Activated naive CD8-positive, alpha-beta T cell treated with anti-CD3 and anti-CD28 coated beads, Interleukin-2, amount 10 ng/mL, durations not matched to agents 7 days and 5 days (primary cell): ENCODE data around the gene MROH7. TPM values are rescaled to one million over a fixed set of nuclear protein-coding genes. Genes with fewer than 3 reads are reported as not detected.

Experiments used
- ATAC-seq: fragments of 150-1000 bp; cut with Tn5 transposase; one replicate; pipeline ENCODE4 v1.10.0; 2021; ENCODE audit warnings: low read depth, moderate library complexity
- POLR2A ChIA-PET: fragments of 350-600 bp; sonication (Branson Sonifier 250); formaldehyde crosslinking; loops from one replicate; lab custom pipeline; 2021; ENCODE audit warnings: antibody characterized with exemption; lab: Charles Lee
- DNase-seq: peaks from one replicate; pipeline ENCODE4 v3.0.0; 2021
- H3K27ac Mint-ChIP-seq: one replicate; pipeline ENCODE4 v1.8.0; 2022; ENCODE audit warnings: mild to moderate bottlenecking, mixed read lengths
- H3K27me3 Mint-ChIP-seq: one replicate; pipeline ENCODE4 v1.8.0; 2022; ENCODE audit warnings: mild to moderate bottlenecking, moderate library complexity, mixed read lengths
- H3K36me3 Mint-ChIP-seq: one replicate; pipeline ENCODE4 v1.8.0; 2021; ENCODE audit warnings: mild to moderate bottlenecking, mixed read lengths
- H3K4me1 Mint-ChIP-seq: one replicate; pipeline ENCODE4 v1.8.0; 2021; ENCODE audit warnings: mixed read lengths
- H3K4me3 Mint-ChIP-seq: one replicate; pipeline ENCODE4 v1.8.0; 2022; ENCODE audit warnings: mild to moderate bottlenecking, moderate library complexity, mixed read lengths
- H3K9me3 Mint-ChIP-seq: one replicate; pipeline ENCODE4 v1.8.0; 2021; ENCODE audit warnings: mixed read lengths
- total RNA-seq, 2 experiments: library from RNA; stranded (reverse); gene quantifications; one replicate each; pipeline ENCODE4 v1.2.3, GENCODE V29; 2021

MROH7 gene
- total RNA-seq, 2 experiments from 2014 or later, result 0.28 TPM; not detected in 1

DNA sequence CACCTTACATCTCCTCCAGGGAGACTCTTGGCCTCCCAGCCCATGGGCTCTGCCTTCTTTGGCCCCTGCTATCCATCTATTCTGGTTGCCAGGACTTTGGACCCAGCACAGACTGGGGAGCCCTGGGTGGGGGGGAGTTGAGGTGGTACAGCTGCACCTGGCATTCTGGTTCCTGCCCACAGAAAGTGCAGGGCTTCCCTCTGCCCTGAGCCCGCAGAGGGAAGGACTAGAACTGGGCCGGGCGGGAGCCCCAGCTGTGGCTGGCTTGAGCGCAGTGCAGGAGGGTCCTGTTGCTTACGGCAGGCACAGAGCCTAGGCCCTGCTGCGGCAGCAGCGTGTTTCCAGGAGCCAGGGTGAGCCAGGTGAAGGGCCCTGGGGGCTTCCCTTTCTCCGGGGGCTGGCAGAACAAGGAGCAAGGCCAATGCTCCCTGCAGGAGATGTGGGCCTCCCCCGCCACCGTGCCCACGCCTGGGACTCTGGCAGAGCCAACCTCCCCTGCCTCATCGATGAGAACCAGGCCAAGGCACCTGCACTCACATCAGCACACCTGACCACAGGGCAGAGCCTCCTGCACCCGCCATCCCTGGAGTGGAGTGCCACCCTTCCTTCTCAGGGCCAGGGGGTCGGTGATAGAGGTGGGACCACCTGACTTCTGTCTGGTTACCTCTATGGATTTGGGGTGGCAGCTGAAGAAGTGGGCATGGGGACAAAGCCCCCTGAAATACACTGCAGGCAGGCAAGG lies 106.7 kb downstream of the MROH7 start:
- Mint-ChIP-seq H3K36me3 (peaks cover 2% of the 10 kb centered on the region), H3K27me3 (peaks cover 2% of the 10 kb centered on the region), H3K4me3 (no peak overlapping the region), H3K27ac (no peak overlapping the region), H3K4me1 (no peaks in the 10 kb centered on the region), H3K9me3 (no peaks in the 10 kb centered on the region)
- ATAC-seq (no peak), DNase-seq (no peak)
- POLR2A ChIA-PET, result no interaction called here

DNA sequence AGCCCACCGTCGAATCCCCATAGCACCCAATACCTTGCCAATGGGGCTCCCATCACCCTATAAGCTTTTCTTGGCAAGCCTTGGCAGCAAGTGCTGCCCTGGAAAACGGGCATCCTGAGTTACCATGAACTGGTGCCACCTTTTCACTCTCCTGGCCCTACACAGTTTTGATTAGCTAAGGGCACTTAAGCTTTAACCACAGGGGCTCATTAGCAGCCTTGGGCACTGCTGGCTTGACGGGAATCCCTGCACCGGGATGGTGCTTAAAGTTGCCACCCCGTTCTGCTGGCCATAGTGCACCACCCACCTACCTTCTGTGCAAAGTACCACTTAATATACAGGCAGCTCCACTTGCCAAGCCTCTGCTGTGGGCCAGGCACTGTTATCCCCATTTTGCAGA lies 109.0 kb downstream of the MROH7 start:
- Mint-ChIP-seq H3K4me1 (no peaks in the 10 kb centered on the region), H3K27me3 (peaks cover 2% of the 10 kb centered on the region), H3K9me3 (no peaks in the 10 kb centered on the region), H3K27ac (no peak overlapping the region), H3K36me3 (no peaks in the 10 kb centered on the region), H3K4me3 (no peak overlapping the region)
- DNase-seq (no peak), ATAC-seq (no peak)
- POLR2A ChIA-PET, result no interaction called here

DNA sequence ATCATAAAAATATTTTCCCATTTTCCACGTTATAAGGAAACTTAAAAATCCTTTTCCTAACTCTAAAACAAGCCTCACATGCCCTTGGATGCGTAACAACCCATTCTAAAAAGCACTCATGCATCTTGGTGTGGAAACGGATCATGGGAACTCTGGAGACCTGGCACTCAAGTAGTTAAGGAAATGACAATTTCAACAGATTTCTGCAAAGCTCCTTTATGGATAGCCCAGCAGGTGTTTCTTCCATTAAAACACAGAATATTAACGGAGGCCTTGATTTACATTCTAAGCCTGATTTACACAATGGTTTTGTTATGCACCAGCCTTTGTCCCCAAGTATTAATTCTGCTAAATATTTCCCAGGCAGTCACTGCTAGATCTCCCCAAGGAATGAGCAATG lies 109.8 kb downstream of the MROH7 start:
- no peak for ATAC-seq
- Mint-ChIP-seq H3K36me3 (no peaks in the 10 kb centered on the region), H3K27ac (no peak overlapping the region), H3K4me3 (no peak overlapping the region), H3K4me1 (no peaks in the 10 kb centered on the region), H3K27me3 (peaks cover 2% of the 10 kb centered on the region), H3K9me3 (no peaks in the 10 kb centered on the region)
- no peak for DNase-seq
- POLR2A ChIA-PET, result no interaction called here

DNA sequence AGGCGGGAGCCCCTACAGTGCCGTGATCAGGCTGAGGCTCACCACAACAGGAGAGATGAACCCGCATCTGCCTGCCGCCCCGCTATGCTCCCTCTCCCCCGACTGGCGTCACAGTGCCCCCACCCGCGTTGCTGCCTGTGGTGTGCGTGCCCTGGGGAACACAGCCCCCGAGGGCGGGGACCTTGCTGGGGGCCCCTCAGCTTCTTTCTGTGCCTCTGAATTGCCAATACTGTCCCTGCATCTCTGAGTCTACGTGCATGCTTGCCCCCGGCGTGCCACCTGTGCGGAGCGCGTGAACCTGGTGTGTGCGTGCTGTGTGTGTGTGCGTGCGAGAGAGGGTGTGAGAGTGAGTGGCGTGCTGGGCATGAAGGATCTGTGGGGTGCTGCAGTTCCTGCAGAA lies 112.5 kb downstream of the MROH7 start:
- H3K36me3 Mint-ChIP-seq, result no peaks in the 10 kb centered on the region

DNA sequence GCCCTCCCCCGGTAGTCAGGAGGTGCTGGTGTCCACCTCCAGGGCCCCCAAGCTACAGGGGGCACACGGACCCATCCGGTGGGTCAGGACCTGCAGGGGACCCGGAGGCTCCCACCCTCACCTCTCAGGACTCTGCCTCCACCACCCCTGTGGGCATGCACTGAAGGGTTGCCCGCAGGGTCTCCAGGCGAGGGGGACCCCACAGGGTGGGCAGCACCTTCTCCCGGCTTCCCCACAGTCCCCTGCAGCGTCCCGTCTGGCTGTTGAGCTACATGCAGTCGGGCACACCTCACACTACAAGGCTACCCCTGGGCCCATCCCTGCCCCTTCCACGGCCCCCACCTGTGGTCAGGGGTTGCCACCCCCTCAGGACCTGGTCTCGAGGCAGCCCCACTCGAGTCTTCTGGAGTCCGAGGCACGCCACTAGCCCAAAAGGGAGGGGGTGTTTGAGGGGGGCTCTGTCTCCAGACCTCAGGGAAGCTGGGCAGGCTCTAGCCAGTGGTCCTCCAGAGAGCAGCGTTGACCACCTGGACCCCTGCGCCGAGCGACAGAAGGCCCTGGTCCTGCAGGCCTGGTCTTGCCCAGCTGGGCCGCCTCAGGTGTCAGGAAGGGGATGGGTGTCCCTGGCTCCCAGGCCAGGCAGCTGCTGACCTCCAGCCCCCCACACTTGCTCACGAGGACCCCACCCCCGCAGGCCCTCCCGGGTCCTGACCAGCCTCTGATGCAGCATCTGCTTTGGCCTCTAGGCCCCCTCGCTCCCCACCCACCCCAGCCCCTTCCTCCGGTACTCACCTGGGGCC lies 113.1 kb downstream of the MROH7 start:
- H3K36me3 Mint-ChIP-seq, result no peaks in the 10 kb centered on the region
- H3K27ac Mint-ChIP-seq, result no peak overlapping the region
- ATAC-seq (no peak), DNase-seq (no peak)
- H3K4me1 Mint-ChIP-seq, result no peaks in the 10 kb centered on the region
- no peaks in the 10 kb centered on the region for H3K9me3 Mint-ChIP-seq
- H3K27me3 Mint-ChIP-seq, result peaks cover 1% of the 10 kb centered on the region
- POLR2A ChIA-PET, result no interaction called here
- H3K4me3 Mint-ChIP-seq, result no peak overlapping the region

More for the DNA sequence above, 112.5 kb downstream of the MROH7 start:
- DNase-seq (no peak), ATAC-seq (no peak)
- Mint-ChIP-seq H3K4me3 (no peak overlapping the region), H3K4me1 (no peaks in the 10 kb centered on the region), H3K27ac (no peak overlapping the region), H3K27me3 (peaks cover 2% of the 10 kb centered on the region), H3K9me3 (no peaks in the 10 kb centered on the region)
- POLR2A ChIA-PET, result no interaction called here

DNA sequence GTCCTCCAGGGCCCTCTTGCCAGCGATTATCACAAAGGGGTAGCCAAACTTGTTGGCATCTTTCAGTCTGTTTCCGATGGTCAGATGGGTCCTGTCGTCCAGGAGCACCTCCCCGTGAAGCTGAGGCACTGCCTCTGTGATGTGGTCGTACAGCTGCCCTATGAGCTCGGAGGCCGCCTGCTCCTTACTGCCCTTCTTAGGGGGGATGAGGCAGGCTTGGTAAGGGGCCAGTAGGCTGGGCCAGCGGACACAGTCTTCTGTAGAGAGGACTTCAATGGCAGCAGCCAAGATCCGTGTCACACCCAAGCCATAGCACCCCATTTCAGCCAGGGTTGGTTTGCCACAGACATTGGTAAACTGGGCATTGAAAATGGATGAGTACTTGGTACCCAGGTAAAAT lies 116.2 kb downstream of the MROH7 start:
- H3K4me1 Mint-ChIP-seq, result peaks cover under 1% of the 10 kb centered on the region
- ATAC-seq (no peak), DNase-seq (no peak)
- no peaks in the 10 kb centered on the region for H3K9me3 Mint-ChIP-seq
- no peak overlapping the region for H3K4me3 Mint-ChIP-seq
- H3K27ac Mint-ChIP-seq, result no peak overlapping the region
- no peaks in the 10 kb centered on the region for H3K27me3 Mint-ChIP-seq
- H3K36me3 Mint-ChIP-seq, result no peaks in the 10 kb centered on the region
- POLR2A ChIA-PET, result no interaction called here

DNA sequence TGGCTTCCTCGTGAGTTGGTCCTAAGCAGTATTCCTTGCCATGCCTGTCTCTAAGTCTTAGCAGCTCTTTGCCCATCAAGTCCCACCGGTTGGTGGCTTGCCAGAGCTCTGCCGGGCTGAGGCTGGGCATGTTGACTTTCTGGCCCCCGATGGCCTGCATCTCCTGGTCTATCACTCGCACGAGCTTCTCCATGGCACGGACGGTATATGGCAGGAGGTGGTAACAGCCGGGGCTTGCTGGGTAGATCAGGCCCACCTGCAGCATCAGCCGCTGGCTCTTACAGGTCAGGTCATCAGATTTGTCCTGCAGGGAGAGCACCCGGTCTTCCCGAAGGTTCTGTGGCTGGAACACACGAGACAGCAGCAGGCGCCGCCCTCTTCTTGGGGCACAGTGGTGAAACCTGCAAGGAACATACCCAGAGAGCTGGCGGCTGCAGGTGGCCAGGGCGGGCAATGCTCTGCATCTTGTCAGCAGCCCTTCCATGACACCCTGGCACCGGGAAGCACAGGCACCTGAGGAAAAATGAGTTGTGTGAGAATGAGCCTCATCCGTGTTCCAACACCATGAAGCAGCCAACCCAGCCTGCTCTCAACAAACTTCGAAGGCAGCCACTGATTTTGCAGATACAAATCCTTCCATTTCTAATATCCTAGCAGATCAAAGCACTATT lies 117.2 kb downstream of the MROH7 start:
- H3K9me3 Mint-ChIP-seq, result no peaks in the 10 kb centered on the region
- POLR2A ChIA-PET, result no interaction called here
- no peak for DNase-seq
- H3K36me3 Mint-ChIP-seq, result no peaks in the 10 kb centered on the region
- no peak for ATAC-seq
- no peaks in the 10 kb centered on the region for H3K27me3 Mint-ChIP-seq
- no peak overlapping the region for H3K4me3 Mint-ChIP-seq
- peaks cover 7% of the 10 kb centered on the region for H3K4me1 Mint-ChIP-seq
- no peak overlapping the region for H3K27ac Mint-ChIP-seq

Other genes with a start within 250 kb of the MROH7 start
- 100 to 1,000 TPM; 109 to 126 TPM for gene SSBP3, start 235.4 kb upstream of the MROH7 start, total RNA-seq
- 1 to 10 TPM; 1.0 to 1.2 TPM for gene ACOT11, start 93.6 kb upstream of the MROH7 start, total RNA-seq
- gene FAM151A, start 18.3 kb upstream of the MROH7 start, total RNA-seq, result not detected
- 10 to 100 TPM; 19.6 to 20.2 TPM for gene TTC4, start 74.1 kb downstream of the MROH7 start, total RNA-seq
- 1 to 10 TPM; 3.9 to 4.3 TPM for gene PARS2, start 122.7 kb downstream of the MROH7 start, total RNA-seq
- gene TTC22, start 159.5 kb downstream of the MROH7 start, total RNA-seq, result 10 to 100 TPM in 1 of 2 experiments, 1 to 10 TPM in 1; 9.0 to 10.1 TPM
- gene DHCR24, start 245.4 kb downstream of the MROH7 start, total RNA-seq, result 10 to 100 TPM; 55.9 to 60.8 TPM